H9 (cell line): ENCODE results near the gene GPHA2. TPM values are rescaled to one million over a fixed set of nuclear protein-coding genes. Genes with fewer than 3 reads are reported as not detected.

Source experiments
- DNase-seq: peaks from one replicate; pipeline ENCODE4 v3.0.0-alpha.2; 2017
- H2AFZ ChIP-seq: one replicate; pipeline ENCODE4 v1.6.1; 2013; ENCODE audit warnings: mild to moderate bottlenecking, low read length, control low read depth, moderate library complexity
- H2AK5ac ChIP-seq: 2 replicates; pipeline ENCODE4 v1.6.1; 2013; ENCODE audit warnings: low read length, control low read depth, mixed read lengths; ENCODE audit not compliant: insufficient read length
- H2BK120ac ChIP-seq: one replicate; pipeline ENCODE4 v1.6.1; 2013; ENCODE audit warnings: low read depth, mild to moderate bottlenecking, low read length, control low read depth, inconsistent platforms; ENCODE audit not compliant: poor library complexity, severe bottlenecking
- H2BK12ac ChIP-seq: 2 replicates; pipeline ENCODE4 v1.6.1; 2013; ENCODE audit warnings: low read length, control low read depth, mixed read lengths, low read depth; ENCODE audit not compliant: insufficient read length
- H2BK15ac ChIP-seq: 2 replicates; pipeline ENCODE4 v1.6.1; 2013; ENCODE audit warnings: low read depth, low read length, control low read depth
- H2BK20ac ChIP-seq: one replicate; pipeline ENCODE4 v1.6.1; 2013; ENCODE audit warnings: low read depth, mild to moderate bottlenecking, low read length, control low read depth, inconsistent platforms; ENCODE audit not compliant: poor library complexity, severe bottlenecking
- H2BK5ac ChIP-seq: 2 replicates; pipeline ENCODE4 v1.6.1; 2013; ENCODE audit warnings: low read length, control low read depth, mixed read lengths; ENCODE audit not compliant: insufficient read length
- H3K14ac ChIP-seq: 2 replicates; pipeline ENCODE4 v1.6.1; 2013; ENCODE audit warnings: low read length, control low read depth; ENCODE audit not compliant: insufficient read depth
- H3K18ac ChIP-seq: 2 replicates; pipeline ENCODE4 v1.6.1; 2013; ENCODE audit warnings: low read depth, mild to moderate bottlenecking, mixed read lengths, low read length, control low read depth; ENCODE audit not compliant: insufficient read length
- H3K23ac ChIP-seq: 2 replicates; pipeline ENCODE4 v1.6.1; 2013; ENCODE audit warnings: low read length, control low read depth, mixed read lengths, low read depth; ENCODE audit not compliant: insufficient read length
- H3K23me2 ChIP-seq: 2 replicates; pipeline ENCODE4 v1.6.1; 2013; ENCODE audit warnings: low read depth, mild to moderate bottlenecking, mixed read lengths, low read length, control low read depth; ENCODE audit not compliant: insufficient read length, poor library complexity, severe bottlenecking
- H3K27ac ChIP-seq: 2 replicates; pipeline ENCODE4 v1.5.1; 2013; ENCODE audit warnings: low read length, control low read depth, mixed read lengths, low read depth; ENCODE audit not compliant: insufficient read length
- H3K27me3 ChIP-seq: 2 replicates; pipeline ENCODE4 v1.6.1; 2013; ENCODE audit warnings: low read length, control low read depth, inconsistent platforms; ENCODE audit not compliant: insufficient read depth
- H3K4ac ChIP-seq: 2 replicates; pipeline ENCODE4 v1.6.1; 2013; ENCODE audit warnings: low read depth, mild to moderate bottlenecking, control low read depth, inconsistent platforms, low read length, moderate library complexity
- H3K4me1 ChIP-seq: 2 replicates; pipeline ENCODE4 v1.6.1; 2013; ENCODE audit warnings: low read length, control low read depth, inconsistent platforms; ENCODE audit not compliant: insufficient read depth
- H3K4me2 ChIP-seq: 2 replicates; pipeline ENCODE4 v1.6.1; 2013; ENCODE audit warnings: low read length, control low read depth, mixed read lengths; ENCODE audit not compliant: insufficient read length, insufficient read depth
- H3K56ac ChIP-seq: 2 replicates; pipeline ENCODE4 v1.6.1; 2013; ENCODE audit warnings: low read depth, mild to moderate bottlenecking, mixed read lengths, low read length, control low read depth; ENCODE audit not compliant: insufficient read length
- H3K79me1 ChIP-seq: 2 replicates; pipeline ENCODE4 v1.6.1; 2013; ENCODE audit warnings: low read depth, mild to moderate bottlenecking, moderate library complexity, low read length, control low read depth, inconsistent platforms; ENCODE audit not compliant: insufficient read depth, poor library complexity, severe bottlenecking
- H3K79me2 ChIP-seq: 2 replicates; pipeline ENCODE4 v1.6.1; 2013; ENCODE audit warnings: low read length, control low read depth, inconsistent platforms; ENCODE audit not compliant: insufficient read depth
- H3K9ac ChIP-seq: 2 replicates; pipeline ENCODE4 v1.6.1; 2013; ENCODE audit warnings: low read length, control low read depth, mixed read lengths; ENCODE audit not compliant: insufficient read length; ENCODE audit errors: extremely low read depth
- H3K9me3 ChIP-seq: one replicate; pipeline ENCODE4 v1.6.1; 2013; ENCODE audit warnings: low read depth, low read length, inconsistent platforms; ENCODE audit not compliant: control insufficient read depth
- H3T11ph ChIP-seq: one replicate; pipeline ENCODE4 v1.6.1; 2013; ENCODE audit warnings: mild to moderate bottlenecking, low read length, control low read depth, inconsistent platforms
- H4K20me1 ChIP-seq: one replicate; pipeline ENCODE4 v1.6.1; 2013; ENCODE audit not compliant: control insufficient read depth, insufficient read length, insufficient read depth
- H4K5ac ChIP-seq: 2 replicates; pipeline ENCODE4 v1.6.1; 2013; ENCODE audit warnings: low read depth, mild to moderate bottlenecking, mixed read lengths, low read length, control low read depth; ENCODE audit not compliant: insufficient read length
- H4K8ac ChIP-seq: replicated peaks from 2 replicates; pipeline ENCODE4 v1.6.1; 2013; ENCODE audit warnings: low read length, control low read depth, mixed read lengths, low read depth; ENCODE audit not compliant: insufficient read length
- H4K91ac ChIP-seq: 2 replicates; pipeline ENCODE4 v1.6.1; 2013; ENCODE audit warnings: low read depth, mild to moderate bottlenecking, moderate library complexity, mixed read lengths, low read length, control low read depth; ENCODE audit not compliant: insufficient read length
- H3K27ac Mint-ChIP-seq, 3 experiments: 2 replicates in 2 of 3; 3 replicates in 1 of 3; pipeline ENCODE4 v1.8.0; 2020 to 2021; ENCODE audit warnings: mixed read lengths in 3 of 3, mild to moderate bottlenecking in 1 of 3, moderate library complexity in 1 of 3
- H3K27me3 Mint-ChIP-seq: 2 replicates; pipeline ENCODE4 v1.8.0; 2021; ENCODE audit warnings: low read depth, mild to moderate bottlenecking, moderate library complexity, mixed read lengths
- H3K36me3 Mint-ChIP-seq, 3 experiments: 2 replicates in 2 of 3; 3 replicates in 1 of 3; pipeline ENCODE4 v1.8.0; 2020 to 2021; ENCODE audit warnings: low read depth in 3 of 3, mixed read lengths in 3 of 3; ENCODE audit not compliant: insufficient read depth in 1 of 3
- H3K4me1 Mint-ChIP-seq, 2 experiments: 2 replicates each; pipeline ENCODE4 v1.8.0; 2020; ENCODE audit warnings: mixed read lengths in 2 of 2
- H3K4me3 Mint-ChIP-seq, 2 experiments: 2 replicates in 1 of 2; 3 replicates in 1 of 2; pipeline ENCODE4 v1.8.0; 2020 to 2021; ENCODE audit warnings: mild to moderate bottlenecking in 2 of 2, mixed read lengths in 2 of 2, moderate library complexity in 1 of 2
- H3K9me3 Mint-ChIP-seq, 2 experiments: 2 replicates in 1 of 2; 3 replicates in 1 of 2; pipeline ENCODE4 v1.8.0; 2020; ENCODE audit warnings: mild to moderate bottlenecking in 2 of 2, mixed read lengths in 2 of 2, moderate library complexity in 1 of 2
- WGBS: extraction: QIAGEN DNeasy Blood & Tissue Kit; methylation state at CpG from one replicate; pipeline ENCODE4 v1.1.7; 2013; ENCODE audit warnings: missing lambda C conversion rate, low lambda C conversion rate, mixed read lengths; ENCODE audit not compliant: insufficient read length; ENCODE audit errors: extremely low coverage; 5-methylcytosine and 5-hydroxymethylcytosine counted together
- total RNA-seq: library from RNA; stranded (reverse); gene quantifications from 2 replicates; pipeline ENCODE4 v1.2.1, GENCODE V29; 2021
- TF ChIP-seq, protein P1 (sequence below): fragments of 200-600 bp; sonication (generic); conservative IDR thresholded peaks from 3 replicates; pipeline ENCODE4 v1.8.0; 2021; ENCODE audit warnings: antibody characterized with exemption, mild to moderate bottlenecking

GPHA2 gene
- total RNA-seq, 1 experiment from 2014 or later = 2.1 TPM

DNA sequence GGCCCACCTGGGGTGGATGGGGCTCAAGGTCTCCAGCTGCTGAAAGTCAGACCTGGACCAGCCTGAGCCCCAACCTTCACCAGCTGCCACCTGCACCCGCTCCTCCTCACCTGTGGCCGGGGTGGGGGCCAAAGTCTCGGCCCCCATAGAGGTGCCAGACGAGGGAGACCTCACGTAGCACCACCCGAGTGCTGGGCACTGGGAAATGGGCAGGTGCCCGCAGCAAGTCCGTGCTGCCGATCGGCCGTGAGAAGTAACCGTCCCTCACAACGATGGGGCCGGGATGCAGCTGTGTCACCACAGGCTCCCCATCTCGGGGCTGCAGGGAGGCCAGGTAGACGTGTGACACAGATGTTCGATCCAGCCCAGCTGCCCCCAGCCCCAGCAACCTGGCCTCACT is 34.9 kb downstream of the GPHA2 start:
- no peak overlapping the region for H3K9ac ChIP-seq
- H2BK120ac ChIP-seq = no peak overlapping the region
- Mint-ChIP-seq H3K27me3 (no peaks in the 10 kb centered on the region), H3K27ac (no peak overlapping the region), H3K4me1 (no peaks in the 10 kb centered on the region), H3K36me3 (peaks cover 4 to 38% (median 33%) of the 10 kb centered on the region in 3 experiments; a peak in 6 of 7 replicates), H3K9me3 (no peaks in the 10 kb centered on the region), H3K4me3 (no peak overlapping the region)
- H3K79me1 ChIP-seq = no peaks in the 10 kb centered on the region
- H4K5ac ChIP-seq = no peak overlapping the region
- no peak overlapping the region for H2BK5ac ChIP-seq
- H3K4me2 ChIP-seq = no peak overlapping the region
- no peaks in the 10 kb centered on the region for H3K4me1 ChIP-seq
- no peak overlapping the region for H2BK20ac ChIP-seq
- no peaks in the 10 kb centered on the region for H3K9me3 ChIP-seq
- no peak overlapping the region for H3K56ac ChIP-seq
- H3T11ph ChIP-seq = no peak overlapping the region
- no peaks in the 10 kb centered on the region for H3K27me3 ChIP-seq
- no peak for DNase-seq
- peaks cover 4% of the 10 kb centered on the region for H4K20me1 ChIP-seq
- no peaks in the 10 kb centered on the region for H3K23me2 ChIP-seq
- H2AK5ac ChIP-seq = no peak overlapping the region
- H3K4ac ChIP-seq = no peak overlapping the region
- H3K23ac ChIP-seq = no peak overlapping the region
- H2BK15ac ChIP-seq = no peak overlapping the region
- no peak overlapping the region for H4K91ac ChIP-seq
- H3K18ac ChIP-seq = no peak overlapping the region
- no peak overlapping the region for H3K27ac ChIP-seq
- WGBS = no CpG with 5 or more reads among the region's 17 CpGs
- no peak overlapping the region for H4K8ac ChIP-seq
- H3K14ac ChIP-seq = no peak overlapping the region
- TF ChIP-seq, protein P1, sequence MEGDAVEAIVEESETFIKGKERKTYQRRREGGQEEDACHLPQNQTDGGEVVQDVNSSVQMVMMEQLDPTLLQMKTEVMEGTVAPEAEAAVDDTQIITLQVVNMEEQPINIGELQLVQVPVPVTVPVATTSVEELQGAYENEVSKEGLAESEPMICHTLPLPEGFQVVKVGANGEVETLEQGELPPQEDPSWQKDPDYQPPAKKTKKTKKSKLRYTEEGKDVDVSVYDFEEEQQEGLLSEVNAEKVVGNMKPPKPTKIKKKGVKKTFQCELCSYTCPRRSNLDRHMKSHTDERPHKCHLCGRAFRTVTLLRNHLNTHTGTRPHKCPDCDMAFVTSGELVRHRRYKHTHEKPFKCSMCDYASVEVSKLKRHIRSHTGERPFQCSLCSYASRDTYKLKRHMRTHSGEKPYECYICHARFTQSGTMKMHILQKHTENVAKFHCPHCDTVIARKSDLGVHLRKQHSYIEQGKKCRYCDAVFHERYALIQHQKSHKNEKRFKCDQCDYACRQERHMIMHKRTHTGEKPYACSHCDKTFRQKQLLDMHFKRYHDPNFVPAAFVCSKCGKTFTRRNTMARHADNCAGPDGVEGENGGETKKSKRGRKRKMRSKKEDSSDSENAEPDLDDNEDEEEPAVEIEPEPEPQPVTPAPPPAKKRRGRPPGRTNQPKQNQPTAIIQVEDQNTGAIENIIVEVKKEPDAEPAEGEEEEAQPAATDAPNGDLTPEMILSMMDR = no peak
- H2BK12ac ChIP-seq = no peak overlapping the region
- no peaks in the 10 kb centered on the region for H3K79me2 ChIP-seq
- no peak overlapping the region for H2AFZ ChIP-seq
